Anterior cingulate cortex (tissue), 58 donors: ENCODE data around the gene NUBP1.
"Not testable (repeated sequence)": the region's sequence is repeated elsewhere in the genome, so short reads cannot be mapped to it uniquely, and the experiment has no call there.

Source experiments
- DNase-seq, 58 donors: peaks; one replicate each; lab custom pipeline; 2025; lab: John Stamatoyannopoulos, UW

The NUBP1 gene

GRCh38 chr16:10788630-10789029 is 45.0 kb downstream of the NUBP1 start:
- DNase-seq: not testable (repeated sequence)

- DNase-seq: no peak
Observed at GRCh38 chr16:10791048-10791447, 47.4 kb downstream of the NUBP1 start.

- no peak for DNase-seq
Observed at GRCh38 chr16:10799736-10800135, 56.1 kb downstream of the NUBP1 start.

- no peak for DNase-seq
Observed at GRCh38 chr16:10805334-10805733, 61.7 kb downstream of the NUBP1 start.

- DNase-seq: no peak
Observed at GRCh38 chr16:10806698-10807097, 63.1 kb downstream of the NUBP1 start.

GRCh38 chr16:10808218-10808617 is 64.6 kb downstream of the NUBP1 start:
- DNase-seq: no peak

GRCh38 chr16:10808850-10809249 is 65.2 kb downstream of the NUBP1 start:
- DNase-seq: no peak

- DNase-seq: no peak
Observed at GRCh38 chr16:10809706-10810105, 66.1 kb downstream of the NUBP1 start.

- DNase-seq: no peak
Observed at GRCh38 chr16:10812312-10813098, 68.9 kb downstream of the NUBP1 start.

GRCh38 chr16:10813099-10813455 is 69.4 kb downstream of the NUBP1 start:
- DNase-seq: no peak

- DNase-seq: no peak
Observed at GRCh38 chr16:10817514-10817913, 73.9 kb downstream of the NUBP1 start.

GRCh38 chr16:10817963-10818941 is 74.6 kb downstream of the NUBP1 start, which contains the start of gene TVP23A:
TSS of gene TVP23A (minus strand) at chr16:10818794. CDS start at chr16:10818493, 301 bp downstream.
- DNase-seq: peak in 38 of 58 donors; percentile 9 to 70 (median 34)
